ENCODE data around the gene GTF2A2.
"Not testable (repeated sequence)": the region's sequence is repeated elsewhere in the genome, so short reads cannot be mapped to it uniquely, and the experiment has no call there.

The GTF2A2 gene

GRCh38 chr15:59674361-59674877 lies 17.1 kb upstream of the GTF2A2 start:
- DNase-seq (ENCODE audit: low spot score) = no peak

DNA sequence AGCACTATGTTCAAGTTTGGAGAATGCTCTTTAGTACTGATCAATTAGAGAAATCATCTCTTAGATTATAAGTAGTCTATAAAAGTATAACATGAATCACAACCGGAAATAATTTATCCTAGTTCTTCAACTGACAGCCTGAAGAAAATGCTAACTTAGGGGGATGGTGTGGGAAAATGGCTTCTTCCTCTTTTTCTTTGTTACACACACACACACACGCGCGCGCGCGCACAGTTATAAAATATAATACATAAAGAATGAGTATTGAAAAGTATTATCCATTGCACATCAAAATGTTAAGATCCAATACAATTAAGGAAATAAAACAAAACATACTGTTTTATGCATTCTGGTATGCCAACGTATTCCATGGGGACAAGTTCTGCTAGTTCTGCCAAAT lies 11.2 kb upstream of the GTF2A2 start:
- no peak for DNase-seq (ENCODE audit: low spot score)

DNA sequence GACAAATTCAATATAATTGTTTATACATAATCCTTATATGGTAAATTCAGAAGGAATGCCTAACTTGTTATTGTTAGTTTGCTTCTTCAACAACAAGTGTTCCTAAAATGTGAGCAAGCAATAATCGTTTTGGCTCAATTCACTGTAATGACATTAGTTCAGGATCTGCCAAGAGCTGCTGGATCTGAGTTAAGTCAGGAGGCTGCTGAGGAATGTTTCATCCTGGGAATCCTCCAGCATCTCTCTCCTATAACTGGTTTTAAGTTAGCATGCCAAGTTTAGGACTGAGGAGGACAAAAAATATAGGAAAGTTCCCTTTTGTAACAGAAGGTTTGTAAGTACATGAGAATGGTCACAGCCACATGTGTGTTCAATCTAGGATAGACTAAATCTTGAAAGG lies 4.9 kb upstream of the GTF2A2 start:
- DNase-seq (ENCODE audit: low spot score) = peak; percentile 72

DNA sequence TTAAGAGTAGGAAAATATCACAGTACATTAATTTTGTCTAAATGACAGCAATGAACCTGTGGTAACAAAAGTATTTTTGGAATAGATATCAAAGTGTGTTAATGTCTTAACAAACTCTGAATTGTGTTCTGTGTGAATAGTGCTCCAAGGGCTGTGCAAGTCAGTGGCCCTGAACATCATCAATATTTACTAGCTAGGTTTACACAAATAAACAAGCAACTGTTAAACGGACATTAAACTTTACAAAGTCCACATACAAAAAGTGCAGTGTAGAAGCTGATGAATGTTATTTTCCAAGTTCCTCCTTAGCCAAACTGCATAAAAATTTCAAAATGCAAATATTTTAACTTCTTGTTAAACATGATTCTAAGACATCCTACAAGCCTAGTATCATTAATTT lies 2.1 kb upstream of the GTF2A2 start:
- DNase-seq (ENCODE audit: low spot score) = no peak

DNA sequence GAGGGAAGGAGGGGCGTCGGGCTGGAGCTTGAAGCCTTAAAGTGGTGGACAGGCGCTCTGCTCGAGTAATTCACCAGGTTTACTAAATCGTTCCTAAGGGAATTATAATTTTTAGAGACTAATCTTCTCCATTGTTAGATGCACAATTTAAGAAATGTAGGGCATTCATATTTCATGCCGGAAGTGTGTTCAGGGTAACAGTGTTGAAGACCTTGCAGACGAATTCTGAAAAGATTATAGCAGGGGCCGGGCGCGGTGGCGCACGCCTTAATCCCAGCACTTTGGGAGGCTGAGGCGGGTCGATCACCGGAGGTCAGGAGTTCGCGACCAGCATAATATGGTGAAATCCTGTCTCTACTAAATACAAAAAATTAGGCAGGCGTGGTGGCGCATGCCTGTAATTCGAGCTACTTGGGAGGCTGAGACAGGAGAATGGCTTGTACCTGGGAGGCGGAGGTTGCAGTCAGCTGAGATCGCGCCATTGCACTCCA lies 365 bp upstream of the GTF2A2 start:
- no peak for DNase-seq (ENCODE audit: low spot score)

DNA sequence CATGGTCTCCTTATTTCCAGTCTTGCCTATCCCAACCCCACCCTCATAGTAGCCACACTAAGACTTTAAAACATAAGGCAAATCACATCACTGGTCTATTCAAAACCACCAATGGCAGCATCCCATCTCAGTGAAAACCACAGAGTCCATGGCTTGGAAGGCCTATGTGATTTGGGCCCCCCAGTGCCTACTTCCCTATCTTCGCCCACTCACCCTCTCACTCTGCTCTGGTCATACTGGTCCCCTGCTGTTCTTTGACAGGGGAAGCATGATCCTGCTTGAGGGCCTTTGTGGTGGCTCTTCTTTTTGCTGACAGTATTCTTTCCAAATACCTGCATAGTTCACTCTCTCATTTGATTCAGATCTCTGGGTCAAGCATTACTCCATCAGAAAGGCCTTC lies 3.3 kb downstream of the GTF2A2 start:
- DNase-seq (ENCODE audit: low spot score) = no peak

DNA sequence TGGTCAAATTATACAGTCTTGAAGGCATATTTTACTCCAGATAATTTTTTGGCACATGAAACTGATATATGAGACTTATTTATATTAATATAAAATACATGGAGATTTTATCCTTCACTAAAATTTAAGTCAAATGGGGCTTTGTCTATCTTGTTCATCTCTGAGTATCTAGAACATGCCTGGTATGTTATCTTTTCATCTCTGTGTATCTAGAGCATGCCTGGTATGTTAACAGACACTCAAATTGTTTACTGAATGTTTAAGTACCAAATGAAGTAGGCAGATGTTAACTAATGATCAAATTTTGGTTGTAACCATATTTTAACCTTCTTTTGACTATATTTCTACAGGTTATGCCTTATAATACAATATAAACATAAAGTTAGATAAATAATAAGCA lies 7.7 kb downstream of the GTF2A2 start:
- DNase-seq (ENCODE audit: low spot score) = no peak

- DNase-seq (ENCODE audit: low spot score) = no peak
Measured at GRCh38 chr15:59647085-59647484, 10.2 kb downstream of the GTF2A2 start.

- DNase-seq (ENCODE audit: low spot score) = no peak
Measured at GRCh38 chr15:59646277-59646676, 11.0 kb downstream of the GTF2A2 start.

- DNase-seq (ENCODE audit: low spot score) = not testable (repeated sequence)
Measured at GRCh38 chr15:59645812-59646211, 11.5 kb downstream of the GTF2A2 start.

DNA sequence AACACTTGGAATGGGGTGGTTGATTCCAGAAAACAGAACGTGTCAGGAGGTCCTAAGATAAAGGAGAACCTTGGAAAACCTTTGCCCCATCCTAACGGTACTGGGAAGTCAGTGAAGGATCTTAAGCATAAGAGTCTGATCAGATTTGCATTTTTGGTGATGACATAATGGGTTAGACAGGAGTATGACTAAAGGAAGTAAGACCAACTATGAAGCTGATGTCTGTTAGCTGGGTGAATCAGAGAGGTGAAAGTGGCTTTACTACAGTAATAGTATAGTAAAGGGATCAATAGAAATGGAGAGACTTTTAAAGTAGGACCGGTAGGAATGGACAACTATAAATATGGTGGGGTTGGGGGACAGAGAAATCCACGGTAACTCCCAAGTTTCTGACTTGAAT lies 12.6 kb downstream of the GTF2A2 start:
- DNase-seq (ENCODE audit: low spot score) = no peak

DNA sequence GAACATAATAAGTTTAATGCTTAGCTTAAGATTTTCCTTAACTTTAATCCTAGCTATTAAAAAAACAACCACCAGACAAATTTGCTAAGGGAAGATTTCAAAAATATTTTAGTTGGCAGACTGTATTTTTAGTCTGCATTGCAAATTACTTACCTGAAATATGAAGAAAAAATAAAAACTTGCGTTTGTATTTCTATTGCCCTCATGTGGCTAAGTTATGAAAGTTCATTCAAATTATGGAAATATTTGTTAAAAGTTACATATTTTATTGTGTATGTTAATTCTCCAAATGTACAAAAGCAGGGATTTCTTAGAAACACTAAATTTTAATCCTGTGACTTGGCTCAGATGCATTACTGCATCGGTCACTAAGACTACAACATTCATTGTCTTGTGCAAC lies 15.0 kb downstream of the GTF2A2 start:
- DNase-seq (ENCODE audit: low spot score) = no peak

- not testable (repeated sequence) for DNase-seq (ENCODE audit: low spot score)
Measured at GRCh38 chr15:59637507-59637906, 19.8 kb downstream of the GTF2A2 start.

GRCh38 chr15:59636184-59636583 lies 21.1 kb downstream of the GTF2A2 start:
- no peak for DNase-seq (ENCODE audit: low spot score)

DNA sequence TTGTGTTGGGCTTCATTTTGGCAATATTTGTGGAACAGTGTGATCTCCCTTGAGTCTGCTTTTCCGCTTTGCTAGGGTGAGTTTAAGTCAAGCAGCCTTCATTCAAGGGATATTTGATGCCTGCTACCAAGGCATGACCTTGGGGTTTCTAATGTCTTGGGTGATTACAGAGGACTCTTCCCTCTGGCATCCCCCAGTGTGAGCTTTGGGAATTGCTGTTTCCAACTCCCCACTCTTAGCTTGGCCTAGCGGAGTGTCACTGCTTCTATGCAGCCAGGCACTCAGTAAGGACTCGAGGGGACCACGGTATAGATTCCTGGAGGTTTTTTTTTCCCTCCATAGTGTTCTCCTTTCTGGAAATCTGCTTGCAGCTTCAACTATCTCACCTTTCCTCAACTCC lies 24.6 kb downstream of the GTF2A2 start:
- no peak for DNase-seq (ENCODE audit: low spot score)

GRCh38 chr15:59622289-59622688 lies 35.0 kb downstream of the GTF2A2 start:
- peak; percentile 62 for DNase-seq (ENCODE audit: low spot score)

- DNase-seq (ENCODE audit: low spot score) = no peak
Measured at GRCh38 chr15:59618406-59618805, 38.9 kb downstream of the GTF2A2 start.

DNA sequence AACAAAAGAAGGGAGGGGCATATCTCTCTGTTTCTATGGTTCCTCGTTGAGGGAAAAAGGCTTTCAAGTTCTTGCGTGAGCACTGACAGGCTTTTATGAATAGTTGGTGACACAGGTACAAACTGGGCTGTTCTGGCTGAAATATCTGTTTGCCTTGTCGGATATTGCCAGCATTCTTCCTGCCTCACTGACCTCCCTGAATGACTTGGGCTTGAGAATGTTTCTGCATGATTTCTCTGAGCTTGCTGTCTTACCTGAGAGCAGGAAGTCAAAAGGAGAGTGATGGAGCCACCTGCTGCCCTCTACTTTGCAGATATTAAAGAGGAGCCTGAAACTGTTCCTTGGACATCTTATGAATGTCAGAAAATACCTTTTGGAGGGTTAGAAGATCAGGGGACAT lies 40.9 kb downstream of the GTF2A2 start:
- no peak for DNase-seq (ENCODE audit: low spot score)

GRCh38 chr15:59615661-59616060 lies 41.7 kb downstream of the GTF2A2 start:
- DNase-seq (ENCODE audit: low spot score) = no peak

DNA sequence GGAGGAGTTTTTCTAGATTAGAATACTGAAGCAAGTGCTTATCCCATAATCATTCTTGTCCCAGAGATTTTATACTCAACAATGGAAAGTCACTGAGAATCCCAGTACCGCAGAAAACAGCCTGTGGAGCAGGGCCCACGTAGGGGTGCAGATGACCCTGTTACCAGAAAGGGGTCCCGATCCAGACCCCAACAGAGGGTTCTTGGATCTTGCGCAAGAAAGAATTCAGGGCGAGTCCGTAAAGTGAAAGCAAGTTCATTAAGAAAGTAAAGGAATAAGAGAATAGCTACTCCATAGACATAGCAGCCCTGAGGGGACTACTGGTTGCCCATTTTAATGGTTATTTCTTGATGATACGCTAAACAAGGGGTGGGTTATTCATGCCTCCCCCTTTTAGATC lies 43.2 kb downstream of the GTF2A2 start:
- no peak for DNase-seq (ENCODE audit: low spot score)

- peak; percentile 22 for DNase-seq (ENCODE audit: low spot score)
Measured at GRCh38 chr15:59611276-59612260, 45.7 kb downstream of the GTF2A2 start, which contains the start of gene GCNT3. GCNT3 (plus strand) TSS chr15:59611783; CDS start chr15:59618239, 6,456 bp downstream.

DNA sequence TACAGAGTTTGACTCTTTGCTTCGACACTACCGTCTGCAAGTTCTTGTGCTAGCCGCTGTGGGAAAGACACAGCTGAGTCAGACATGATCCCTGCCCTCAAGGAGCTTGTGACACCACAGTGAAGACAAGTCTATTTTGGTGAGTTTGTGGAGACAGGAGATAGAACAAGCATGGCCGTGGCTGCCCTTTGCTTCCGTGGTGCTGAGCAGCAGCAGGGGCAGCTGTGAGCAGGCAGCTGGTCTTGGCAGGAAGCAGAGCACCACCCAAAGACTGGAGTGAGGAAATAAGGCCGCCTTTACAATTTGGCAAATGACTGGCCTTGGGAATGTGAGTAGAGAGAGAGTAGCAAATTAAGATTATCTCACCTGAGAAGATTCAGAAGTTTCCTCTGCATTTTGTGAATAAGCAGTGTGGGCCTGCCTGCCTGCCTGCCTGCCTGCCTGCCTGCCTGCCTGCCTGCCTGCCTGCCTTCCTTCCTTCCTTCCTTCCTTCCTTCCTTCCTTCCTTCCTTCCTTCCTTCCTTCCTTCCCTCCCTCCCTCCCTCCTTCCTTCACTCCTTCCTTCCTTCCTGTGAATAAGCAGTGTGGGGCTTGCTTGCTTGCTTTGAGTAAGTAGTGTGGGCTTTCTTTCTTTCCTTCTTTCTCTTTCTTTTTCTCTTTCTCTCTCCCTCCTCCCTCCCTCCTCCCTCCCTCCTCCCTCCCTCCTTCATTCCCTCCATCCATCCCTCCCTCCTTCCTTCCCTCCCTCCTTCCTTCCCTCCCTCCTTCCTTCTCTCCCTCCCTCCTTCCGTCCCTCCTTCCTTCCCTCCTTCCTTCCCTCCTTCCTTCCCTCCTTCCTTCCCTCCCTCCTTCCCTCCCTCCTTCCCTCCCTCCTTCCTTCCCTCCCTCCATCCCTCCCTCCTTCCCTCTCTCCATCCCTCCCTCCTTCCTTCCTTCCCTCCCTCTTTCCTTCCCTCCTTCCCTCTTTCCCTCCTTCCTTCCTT lies 47.3 kb downstream of the GTF2A2 start:
- no peak for DNase-seq (ENCODE audit: low spot score)

All from GM03348 (cell line).